ENCODE data around the gene C1orf159.
A peak's percentile ranks its signal among the peaks of the same experiment; 100 is the strongest.
"Not testable (repeated sequence)": the region's sequence is repeated elsewhere in the genome, so short reads cannot be mapped to it uniquely, and the experiment has no call there.

C1orf159 gene

DNA sequence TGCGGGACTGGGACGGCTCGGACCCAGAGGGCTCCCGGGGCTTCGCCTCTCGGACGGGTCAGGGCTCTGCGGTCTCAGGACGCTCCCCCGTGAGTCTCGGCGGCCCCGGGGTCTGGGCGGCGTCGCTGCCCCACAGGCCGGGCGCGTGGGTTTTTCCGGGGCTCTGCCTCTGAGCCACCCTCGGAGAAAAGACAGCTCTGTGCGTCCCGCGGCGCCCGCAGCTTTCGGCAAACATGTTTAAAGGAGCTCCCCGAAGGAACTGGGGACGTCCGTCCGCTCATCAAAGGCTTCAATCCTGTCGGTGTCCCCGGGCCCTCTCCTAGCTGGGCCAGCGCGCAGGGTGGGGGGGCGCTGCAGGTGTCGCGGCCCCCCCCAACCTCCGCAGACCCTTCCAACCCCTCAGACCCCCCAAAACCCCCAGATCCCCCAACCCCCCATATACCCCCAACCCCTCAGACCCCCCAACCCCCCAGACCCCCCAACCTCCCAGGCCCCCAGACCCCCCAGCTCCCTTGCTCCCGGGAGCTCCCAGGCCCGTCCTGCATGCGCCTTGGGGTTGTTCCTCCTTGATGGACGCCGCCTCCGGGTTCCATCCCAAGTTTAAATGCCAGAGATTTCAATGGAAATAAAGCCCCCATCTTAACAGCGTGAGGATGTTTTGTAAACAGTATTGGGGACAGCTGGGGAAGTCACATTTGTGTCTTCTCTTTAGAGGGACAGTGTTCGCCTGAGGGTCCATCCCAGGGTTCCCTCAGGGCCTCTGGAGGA lies 996 bp upstream of the C1orf159 start:
- peak; percentile 33 for DNase-seq

DNA sequence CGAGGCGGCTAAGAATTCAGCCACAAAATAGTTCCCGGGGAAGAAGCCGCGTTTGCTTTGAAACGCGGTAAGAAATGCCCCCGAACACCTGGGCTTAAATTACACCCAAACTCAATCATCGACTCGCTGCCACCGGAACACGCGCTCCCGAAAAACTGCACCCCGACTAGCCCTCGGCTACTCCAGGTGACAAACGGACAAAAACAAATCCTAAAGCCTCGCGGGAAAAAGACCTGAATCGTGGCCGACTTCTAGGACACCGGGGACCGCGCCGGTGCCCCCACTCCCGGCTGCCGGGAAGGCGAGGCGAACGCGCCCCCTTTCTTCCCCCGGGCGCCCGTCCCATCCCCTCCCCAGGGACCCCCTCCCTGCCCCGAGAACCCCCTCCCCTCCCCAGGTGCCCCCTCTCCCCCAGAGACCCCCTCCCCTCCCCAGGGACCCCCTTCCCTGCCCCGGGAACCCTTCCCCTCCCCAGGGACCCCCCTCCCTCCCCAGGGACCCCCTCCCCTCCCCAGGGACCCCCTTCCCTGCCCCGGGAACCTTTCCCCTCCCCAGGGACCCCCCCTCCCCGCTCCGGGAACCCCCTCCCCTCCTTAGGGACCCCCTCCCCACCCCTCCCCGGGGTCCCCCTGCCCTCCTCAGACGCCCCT lies 628 bp downstream of the C1orf159 start:
- DNase-seq = no peak

DNA sequence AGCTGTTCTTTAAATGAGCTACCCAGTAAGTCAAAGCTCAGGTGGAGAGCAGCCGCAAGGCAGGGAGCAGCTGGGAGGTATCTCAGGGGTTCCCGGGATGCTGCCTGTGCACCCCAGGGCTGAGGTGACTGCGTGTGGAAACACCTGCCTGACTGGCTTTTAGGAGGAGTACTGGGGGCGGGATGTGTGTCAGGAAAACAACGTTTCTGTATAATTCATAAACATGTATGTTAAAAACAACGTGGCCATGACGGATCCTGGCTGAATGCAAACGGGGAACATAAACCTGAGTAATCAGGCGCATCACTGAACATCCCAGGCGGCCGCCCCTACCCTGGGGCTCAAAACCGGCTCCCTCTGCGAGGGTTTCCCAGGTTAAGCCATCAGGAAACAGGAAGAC lies 1.5 kb downstream of the C1orf159 start:
- DNase-seq = no peak

DNA sequence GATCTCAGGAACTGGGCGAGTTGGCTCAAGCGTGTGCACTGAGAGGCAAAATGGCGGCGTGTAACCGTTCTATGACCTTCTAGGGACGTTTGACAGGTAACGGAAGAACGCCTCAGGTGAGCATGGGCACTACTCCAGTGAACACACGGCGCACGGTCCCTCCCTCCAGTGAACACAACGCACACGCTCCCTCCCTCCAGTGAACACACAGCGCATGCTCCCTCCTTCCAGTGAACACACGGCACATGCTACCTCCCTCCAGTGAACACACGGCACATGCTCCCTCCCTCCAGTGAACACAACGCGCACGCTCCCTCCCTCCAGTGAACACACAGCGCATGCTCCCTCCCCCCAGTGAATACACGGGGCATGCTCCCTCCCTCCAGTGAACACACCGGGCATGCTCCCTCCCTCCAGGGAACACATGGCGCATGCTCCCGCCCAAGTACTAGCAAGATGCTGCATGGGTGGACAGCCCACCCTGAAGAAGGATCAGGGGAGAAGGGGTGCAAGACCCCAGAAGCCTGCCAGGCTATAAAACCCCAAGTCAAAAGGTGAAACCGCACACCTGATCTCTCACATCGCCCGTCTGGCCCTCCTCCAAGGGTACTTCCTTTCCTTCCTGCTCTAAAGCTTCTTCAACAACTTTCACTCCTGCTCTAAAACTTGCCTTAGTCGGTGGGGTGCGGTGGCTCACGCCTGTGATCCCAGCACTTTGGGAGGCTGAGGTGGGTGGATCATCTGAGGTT lies 3.5 kb downstream of the C1orf159 start:
- no peak for DNase-seq

DNA sequence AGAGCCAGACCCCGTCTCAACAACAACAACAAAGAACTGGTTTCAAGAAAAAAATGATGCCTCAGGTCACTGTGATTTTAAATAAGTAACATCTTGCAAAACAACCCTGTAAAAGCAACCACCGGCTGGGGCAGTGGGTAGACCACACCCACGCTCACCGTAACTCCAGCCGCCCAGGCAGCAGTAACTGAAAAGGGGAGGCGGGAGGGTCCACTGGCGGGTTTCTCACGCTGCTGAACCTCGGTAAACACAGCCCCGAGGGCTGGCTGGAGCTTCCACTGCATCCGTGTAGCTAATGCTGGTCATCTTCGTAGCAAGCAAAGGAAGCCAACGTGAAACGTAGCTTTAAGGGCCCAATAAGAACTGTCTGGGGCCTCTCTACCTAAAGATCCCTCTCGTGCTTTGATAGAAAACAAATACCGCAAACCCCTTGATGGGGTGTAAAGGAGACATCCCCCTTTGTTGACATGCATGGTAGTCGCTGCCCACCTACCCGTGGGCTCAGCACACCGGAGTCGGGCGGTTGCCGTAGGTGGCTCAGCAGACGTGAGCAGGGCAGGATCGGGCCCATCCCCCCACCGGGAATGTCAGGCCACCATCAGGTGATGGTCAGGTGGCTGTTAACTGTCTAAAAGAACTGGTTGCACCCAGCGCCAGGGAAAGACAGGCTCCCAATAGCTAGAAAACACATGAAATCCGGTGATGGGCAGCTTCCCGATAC lies 4.2 kb downstream of the C1orf159 start:
- DNase-seq = no peak

DNA sequence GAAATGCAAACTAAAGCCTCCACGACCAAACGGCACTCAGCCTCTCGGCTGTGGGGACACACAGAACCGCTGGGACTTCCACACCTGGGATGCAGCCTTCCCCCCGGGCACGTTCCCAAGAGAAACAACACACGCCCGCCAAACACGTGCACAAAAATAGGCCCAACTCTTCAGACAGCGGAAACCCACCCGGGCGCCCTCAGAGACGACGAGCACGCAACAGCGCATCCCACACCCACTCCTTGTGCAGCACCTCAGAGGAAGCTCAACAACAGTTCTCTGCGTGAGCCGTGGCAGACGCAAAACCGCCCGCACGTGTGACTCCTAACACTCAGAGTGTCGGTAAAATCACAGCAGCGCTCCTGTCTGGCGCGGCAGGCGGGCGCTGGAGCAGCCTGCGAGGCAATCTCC lies 5.3 kb downstream of the C1orf159 start:
- DNase-seq = no peak

DNA sequence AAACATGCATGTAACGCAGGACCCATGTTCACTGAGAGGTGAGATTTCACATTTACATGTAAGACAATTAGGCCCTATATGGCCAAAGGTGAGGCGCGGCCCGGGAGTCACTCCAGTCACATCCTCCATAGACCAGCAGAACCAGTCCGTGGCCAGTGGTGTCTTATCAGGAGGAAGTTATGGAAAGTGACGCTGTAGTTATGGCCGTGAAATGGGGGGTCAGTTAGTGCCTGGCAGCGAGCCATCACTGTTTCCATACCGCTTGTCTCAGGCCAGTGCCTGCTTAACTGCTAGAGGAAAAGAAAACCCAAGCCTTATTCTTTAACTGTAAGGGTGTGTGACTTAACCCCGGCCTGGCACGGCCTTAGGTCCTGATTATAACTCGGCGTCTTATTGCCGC lies 6.1 kb downstream of the C1orf159 start:
- DNase-seq = no peak

DNA sequence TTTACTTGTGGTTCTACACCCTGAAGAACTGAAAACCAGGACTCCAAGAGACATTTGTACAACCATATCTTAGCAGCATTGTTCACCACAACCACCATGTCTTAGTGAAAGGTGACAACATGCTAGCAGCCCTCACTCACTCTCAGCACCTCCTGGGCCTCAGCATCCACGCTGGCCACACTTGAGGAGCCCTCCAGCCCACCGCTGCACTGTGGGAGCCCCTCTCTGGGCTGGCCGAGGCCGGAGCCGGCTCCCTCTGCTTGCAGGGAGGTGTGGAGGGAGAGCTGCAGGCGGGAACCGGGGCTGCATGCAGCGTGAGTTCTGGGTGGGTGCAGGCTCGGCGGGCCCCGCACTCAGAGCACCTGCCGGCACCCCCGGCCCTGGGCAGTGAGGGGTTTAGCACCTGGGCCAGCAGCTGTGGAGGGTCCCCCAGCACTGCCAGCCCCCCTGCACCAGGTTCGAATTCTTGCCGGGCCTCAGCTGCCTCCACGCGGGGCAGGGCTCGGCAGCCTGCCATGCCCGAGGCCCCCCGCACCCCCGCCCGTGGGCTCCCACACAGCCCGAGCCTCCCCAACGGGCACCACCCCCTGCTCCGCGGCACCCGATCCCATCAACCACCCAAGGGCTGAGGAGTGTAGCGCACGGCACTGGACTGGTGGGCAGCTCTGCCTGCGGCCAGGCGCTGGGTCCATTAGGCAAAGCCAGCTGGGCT lies 9.2 kb downstream of the C1orf159 start:
- no peak for DNase-seq

DNA sequence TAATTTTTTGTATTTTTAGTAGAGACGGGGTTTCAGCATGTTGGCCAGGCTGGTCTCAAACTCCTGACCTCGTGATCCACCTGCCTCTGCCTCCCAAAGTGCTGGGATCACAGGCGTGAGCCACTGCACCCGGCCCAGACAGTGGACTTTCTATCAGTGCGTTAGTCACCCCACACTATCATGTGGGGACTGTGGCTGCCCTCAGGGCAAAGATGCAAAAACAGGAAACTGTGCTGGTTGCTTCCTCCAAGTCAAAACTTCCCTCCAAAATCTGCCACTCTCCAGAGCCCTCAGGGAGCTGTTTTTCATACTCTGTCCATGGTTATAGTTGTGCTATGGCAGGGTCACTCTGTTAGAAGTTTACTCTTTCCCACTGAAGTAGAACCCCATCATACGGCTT lies 11.7 kb downstream of the C1orf159 start:
- not testable (repeated sequence) for DNase-seq

DNA sequence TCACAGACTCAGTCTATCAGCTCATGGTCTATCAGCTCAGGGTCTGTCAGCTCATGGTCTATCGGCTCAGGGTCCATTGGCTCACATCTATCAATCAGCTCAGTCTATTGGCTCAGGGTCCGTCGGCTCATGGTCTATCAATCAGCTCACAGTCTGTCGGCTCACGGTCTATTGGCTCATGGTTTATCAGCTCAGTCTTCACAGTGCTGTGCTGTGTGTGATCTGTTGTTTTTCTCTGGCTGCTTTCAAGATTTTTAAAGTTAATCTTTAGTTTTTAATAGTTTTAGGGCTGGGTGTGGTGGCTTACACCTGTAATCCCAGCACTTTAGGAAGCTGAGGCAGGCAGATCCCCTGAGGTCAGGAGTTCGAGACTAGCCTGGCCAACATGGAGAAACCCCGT lies 14.4 kb downstream of the C1orf159 start:
- DNase-seq = no peak

DNA sequence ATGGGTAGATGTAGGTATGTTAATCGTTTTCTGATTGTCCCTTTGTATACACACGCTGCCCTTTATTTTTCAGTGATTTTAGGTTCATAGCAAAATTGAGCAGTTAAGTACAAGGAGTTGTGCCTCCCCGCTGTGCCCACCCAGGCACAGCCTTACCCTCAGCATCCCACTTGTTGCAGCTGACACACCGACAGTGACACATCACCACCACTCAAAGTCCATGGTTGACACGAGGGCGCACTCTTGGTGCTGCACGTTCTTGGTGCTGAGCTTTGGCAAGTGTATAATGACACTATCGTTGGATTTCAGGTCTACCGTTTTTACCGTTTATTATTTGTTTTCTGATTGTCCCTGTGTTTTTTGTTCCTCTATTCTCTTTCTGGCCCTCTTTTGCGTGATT lies 15.6 kb downstream of the C1orf159 start:
- no peak for DNase-seq

DNA sequence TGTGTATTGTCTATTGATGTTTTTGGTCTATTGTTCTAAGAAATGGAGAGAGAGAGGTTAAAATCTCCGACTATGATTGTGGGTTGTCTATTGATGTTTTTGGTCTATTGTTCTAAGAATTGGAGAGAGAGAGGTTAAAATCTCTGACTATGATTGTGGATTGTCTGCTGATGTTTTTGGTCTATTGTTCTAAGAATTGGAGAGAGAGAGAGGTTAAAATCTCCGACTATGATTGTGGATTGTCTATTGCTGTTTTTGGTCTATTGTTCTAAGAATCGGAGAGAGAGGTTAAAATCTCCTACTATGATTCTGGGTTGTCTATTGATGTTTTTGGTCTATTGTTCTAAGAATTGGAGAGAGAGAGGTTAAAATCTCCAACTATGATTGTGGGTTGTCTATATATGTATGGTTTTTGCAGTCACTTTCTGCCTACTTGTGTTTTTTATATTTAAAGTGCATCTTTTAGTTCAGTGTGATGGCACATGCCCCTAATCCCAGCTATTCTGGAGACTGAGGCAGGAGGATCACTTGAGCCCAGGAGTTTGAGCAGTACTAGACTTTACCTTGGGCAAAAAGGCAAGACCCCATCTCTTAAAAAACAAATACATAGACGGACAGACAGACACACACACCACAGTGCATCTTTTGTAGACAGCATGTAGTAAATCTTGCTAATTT lies 16.2 kb downstream of the C1orf159 start:
- DNase-seq = no peak

DNA sequence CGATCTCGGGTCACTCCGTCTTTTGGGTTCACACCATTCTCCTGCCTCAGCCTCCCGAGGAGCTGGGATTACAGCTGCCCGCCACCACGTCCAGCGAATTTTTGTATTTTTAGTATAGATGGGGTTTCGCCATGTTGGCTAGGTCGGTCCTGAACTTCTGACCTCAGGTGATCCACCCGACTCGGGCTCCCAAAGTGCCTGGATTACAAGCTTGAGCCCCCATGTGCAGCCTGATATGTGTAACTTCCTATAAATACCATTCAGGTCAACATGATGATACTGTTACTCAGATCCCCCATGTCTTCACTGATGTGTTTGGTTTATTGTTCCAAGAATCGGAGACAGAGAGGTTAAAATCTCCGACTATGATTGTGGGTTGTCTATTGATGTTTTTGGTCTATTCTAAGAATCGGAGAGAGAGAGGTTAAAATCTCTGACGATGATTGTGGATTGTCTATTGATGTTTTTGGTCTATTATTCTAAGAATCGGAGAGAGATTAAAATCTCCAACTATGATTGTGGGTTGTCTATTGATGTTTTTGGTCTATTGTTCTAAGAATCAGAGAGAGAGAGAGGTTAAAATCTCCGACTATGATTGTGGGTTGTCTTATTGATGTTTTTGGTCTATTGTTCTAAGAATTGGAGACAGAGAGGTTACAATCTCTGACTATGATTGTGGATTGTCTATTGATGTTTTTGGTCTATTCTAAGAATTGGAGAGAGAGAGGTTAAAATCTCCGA lies 17.0 kb downstream of the C1orf159 start:
- DNase-seq = no peak

DNA sequence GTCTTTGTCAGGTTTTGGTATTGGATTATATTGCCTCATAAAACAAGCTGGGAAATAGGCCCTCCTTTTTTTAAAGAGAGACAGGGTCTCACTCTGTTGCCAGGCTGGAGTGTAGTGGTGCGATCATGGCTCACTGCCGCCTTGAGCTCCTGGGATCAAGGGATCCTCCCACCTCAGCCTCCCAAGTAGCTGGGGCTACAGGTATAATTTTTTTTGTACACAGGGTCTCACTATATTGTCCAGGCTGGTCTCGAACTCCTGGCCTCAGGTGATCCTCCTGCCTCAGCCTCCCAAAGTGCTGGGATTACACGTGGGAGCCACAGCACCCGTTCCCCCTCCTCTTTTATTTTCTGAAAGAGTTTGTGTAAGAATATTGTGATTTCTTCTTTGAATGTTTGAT lies 19.8 kb downstream of the C1orf159 start:
- DNase-seq = not testable (repeated sequence)

DNA sequence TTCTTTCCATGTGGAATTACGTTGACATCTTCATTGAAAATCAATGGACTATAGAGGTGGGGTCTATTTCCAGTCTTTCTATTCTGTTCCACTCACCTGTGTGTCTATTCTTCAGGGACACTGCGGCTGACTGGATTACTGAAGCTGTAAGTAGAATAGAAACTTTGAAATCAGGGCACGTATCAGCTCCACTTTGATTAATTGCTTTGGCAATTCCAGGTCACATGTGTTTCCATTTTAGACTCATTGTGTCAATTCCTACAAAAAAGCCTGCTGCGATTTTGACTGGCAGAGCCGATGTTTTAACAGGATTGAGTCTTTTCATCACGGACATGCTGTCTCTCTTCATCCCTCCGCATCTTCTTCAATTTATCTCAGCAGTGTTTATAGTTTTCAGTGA lies 20.9 kb downstream of the C1orf159 start:
- no peak for DNase-seq

DNA sequence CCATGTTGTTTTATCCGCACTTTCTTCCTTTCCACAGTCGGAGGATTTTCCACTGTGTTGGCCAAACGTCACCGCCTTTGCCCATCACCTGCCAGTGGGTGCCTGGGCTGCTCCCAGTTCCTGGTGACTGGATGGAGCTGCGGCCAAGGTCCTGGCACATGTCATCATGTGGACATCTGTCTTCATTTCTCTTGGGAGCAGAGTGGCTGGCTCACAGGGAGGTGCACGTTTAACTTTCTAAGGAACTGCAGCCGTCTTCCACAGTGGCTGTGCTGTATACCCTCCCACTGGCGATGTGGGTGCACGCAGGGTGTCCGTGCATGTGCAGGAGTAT lies 22.3 kb downstream of the C1orf159 start:
- no peak for DNase-seq

DNA sequence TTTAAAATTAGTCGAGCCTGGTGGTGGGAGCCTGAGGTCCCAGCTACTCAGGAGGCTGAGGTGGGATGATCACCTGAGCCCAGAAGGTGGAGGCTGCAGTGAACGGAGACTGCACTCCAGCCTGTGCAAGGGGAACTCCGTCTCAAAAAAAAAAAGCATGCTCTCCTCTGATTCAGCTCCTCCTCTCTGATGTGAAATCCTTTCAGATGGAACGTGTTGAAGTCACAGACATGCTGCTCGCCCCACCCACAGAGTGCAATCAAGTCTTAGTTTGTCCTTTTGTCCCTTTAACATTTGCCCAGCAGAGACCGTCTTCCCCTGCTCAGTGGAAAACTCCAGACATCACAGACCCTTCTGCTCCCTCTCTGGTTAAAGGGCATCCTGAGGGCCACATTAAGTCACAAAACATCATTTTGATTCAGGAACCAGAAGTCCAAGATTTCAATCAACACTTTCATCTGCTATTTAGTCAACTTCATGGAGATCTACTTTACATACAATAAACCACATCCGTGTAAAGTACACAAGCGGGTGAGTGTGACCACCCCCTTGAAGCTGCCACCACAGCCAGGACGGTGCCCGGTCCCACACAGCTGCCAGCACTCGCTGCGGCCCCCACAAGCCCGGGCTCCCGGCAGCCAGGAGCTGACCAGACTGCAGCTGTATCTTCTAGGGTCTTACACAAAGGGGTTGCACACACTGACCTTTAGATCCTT lies 22.8 kb downstream of the C1orf159 start:
- DNase-seq = no peak

DNA sequence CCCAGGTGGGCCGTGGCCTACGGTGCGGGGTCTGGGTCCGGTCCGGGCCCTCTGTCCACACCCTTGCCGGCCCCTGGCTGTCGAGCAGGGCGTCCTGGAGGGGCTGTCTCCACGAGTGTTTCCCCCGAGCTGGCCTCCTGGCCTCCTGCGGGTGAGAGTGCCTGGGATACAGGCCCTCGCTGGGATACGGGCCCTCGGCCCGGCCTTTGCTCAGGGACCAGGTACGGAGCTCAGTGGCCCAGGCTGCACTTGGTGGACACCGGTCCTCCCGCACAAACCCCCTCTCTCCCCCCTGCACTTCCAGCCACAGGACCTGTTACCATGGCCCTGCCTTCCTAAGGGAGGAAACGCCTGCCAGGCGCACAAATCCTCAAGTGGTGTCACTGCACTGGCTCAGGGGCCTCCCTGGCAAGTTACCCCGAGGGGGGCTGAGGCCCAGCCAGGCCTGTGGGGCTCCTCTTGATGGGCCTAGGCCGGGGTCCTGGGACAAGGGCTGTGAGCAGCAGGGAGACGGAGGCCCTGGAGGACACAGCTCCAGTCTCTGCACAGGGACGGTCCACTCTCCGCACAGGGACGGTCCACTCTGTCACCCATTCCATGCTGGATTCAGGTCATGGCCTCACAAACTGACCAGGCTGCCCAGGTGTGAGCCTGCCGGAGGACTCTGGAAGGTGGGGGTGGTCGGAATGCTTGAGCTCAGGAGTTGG lies 23.6 kb downstream of the C1orf159 start:
- no peak for DNase-seq

DNA sequence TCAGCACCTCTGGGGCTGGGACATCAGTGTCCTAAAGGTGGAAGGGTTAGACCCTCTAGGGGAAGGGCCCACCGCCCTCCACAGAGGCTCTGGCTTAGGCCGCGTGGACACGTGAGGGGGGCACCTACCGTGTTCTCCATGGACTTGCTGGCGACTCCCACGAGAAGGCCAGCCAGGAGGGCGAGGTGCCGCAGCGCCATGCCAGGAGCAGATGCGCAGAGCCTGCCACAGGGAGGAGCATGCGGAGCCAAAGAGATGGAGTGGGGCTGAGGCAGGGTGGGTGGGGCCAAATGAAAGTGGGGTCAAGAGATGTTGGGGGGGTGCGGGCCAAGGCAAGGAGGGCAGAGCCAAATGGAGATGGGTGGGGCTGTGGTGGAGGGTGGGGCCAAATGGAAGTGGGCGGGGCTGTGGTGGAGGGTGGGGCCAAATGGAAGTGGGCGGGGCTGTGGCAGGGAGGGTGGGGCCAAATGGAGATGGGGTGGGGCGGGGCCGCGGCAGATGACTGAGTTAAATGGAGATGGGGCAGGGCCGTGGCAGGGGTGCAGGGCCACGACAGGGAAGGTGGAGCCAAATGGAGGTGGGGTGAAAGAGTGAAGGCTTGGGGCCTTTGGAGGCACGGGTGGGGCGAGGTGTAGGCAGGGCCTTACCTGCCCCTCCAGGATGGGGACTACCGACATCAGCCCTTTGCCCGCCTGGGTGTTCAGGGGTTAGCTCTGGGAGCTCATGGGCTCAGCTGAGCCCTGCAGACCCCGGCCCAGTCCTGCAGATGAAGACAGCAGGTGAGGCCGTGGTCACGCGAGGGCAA lies 24.3 kb downstream of the C1orf159 start:
- DNase-seq = no peak

All from effector CD8-positive, alpha-beta T cell (primary cell).